Measurements from ENCODE around the gene ZBTB39.
"Not testable (repeated sequence)": the region's sequence is repeated elsewhere in the genome, so short reads cannot be mapped to it uniquely, and the experiment has no call there.

Gene ZBTB39

GRCh38 chr12:57029457-57029856, 23.1 kb upstream of the ZBTB39 start:
- Histone ChIP-seq H3K36me3 (ENCODE audit: insufficient read depth, low read length) (no peaks in the 10 kb centered on the region), H3K4me2 (ENCODE audit: low read length) (no peak overlapping the region), H3K9me3 (replicated peaks; ENCODE audit: low read length) (no peaks in the 10 kb centered on the region), H3K27me3 (ENCODE audit: control insufficient read depth, insufficient read depth, low read length) (peaks cover 72% of the 10 kb centered on the region), H3K4me3 (ENCODE audit: low read length) (no peak overlapping the region), H3K4me1 (ENCODE audit: control insufficient read depth, insufficient read depth, low read length) (no peaks in the 10 kb centered on the region), H3K9ac (ENCODE audit: low read depth, low read length) (no peak overlapping the region)

- Histone ChIP-seq H3K9ac (ENCODE audit: low read depth, low read length) (no peak overlapping the region), H3K4me1 (ENCODE audit: control insufficient read depth, insufficient read depth, low read length) (no peaks in the 10 kb centered on the region), H3K36me3 (ENCODE audit: insufficient read depth, low read length) (no peaks in the 10 kb centered on the region), H3K27me3 (ENCODE audit: control insufficient read depth, insufficient read depth, low read length) (peaks cover 67% of the 10 kb centered on the region), H3K4me3 (ENCODE audit: low read length) (no peak overlapping the region), H3K4me2 (ENCODE audit: low read length) (no peak overlapping the region), H3K9me3 (replicated peaks; ENCODE audit: low read length) (no peaks in the 10 kb centered on the region)
Measured at GRCh38 chr12:57027805-57028153, 21.4 kb upstream of the ZBTB39 start.

GRCh38 chr12:57027011-57027804, 20.9 kb upstream of the ZBTB39 start:
- Histone ChIP-seq H3K4me2 (ENCODE audit: low read length) (no peak overlapping the region), H3K4me3 (ENCODE audit: low read length) (no peak overlapping the region), H3K36me3 (ENCODE audit: insufficient read depth, low read length) (no peaks in the 10 kb centered on the region), H3K9ac (ENCODE audit: low read depth, low read length) (no peak overlapping the region), H3K9me3 (replicated peaks; ENCODE audit: low read length) (no peaks in the 10 kb centered on the region), H3K27me3 (ENCODE audit: control insufficient read depth, insufficient read depth, low read length) (peaks cover 63% of the 10 kb centered on the region), H3K4me1 (ENCODE audit: control insufficient read depth, insufficient read depth, low read length) (no peaks in the 10 kb centered on the region)

GRCh38 chr12:57025196-57025595, 18.9 kb upstream of the ZBTB39 start:
- Histone ChIP-seq H3K4me3 (ENCODE audit: low read length) (no peak overlapping the region), H3K9me3 (replicated peaks; ENCODE audit: low read length) (no peaks in the 10 kb centered on the region), H3K27me3 (ENCODE audit: control insufficient read depth, insufficient read depth, low read length) (peaks cover 46% of the 10 kb centered on the region), H3K9ac (ENCODE audit: low read depth, low read length) (no peak overlapping the region), H3K36me3 (ENCODE audit: insufficient read depth, low read length) (no peaks in the 10 kb centered on the region), H3K4me1 (ENCODE audit: control insufficient read depth, insufficient read depth, low read length) (no peaks in the 10 kb centered on the region), H3K4me2 (ENCODE audit: low read length) (no peak overlapping the region)

GRCh38 chr12:57022324-57022723, 16.0 kb upstream of the ZBTB39 start:
- H3K36me3 ChIP-seq (ENCODE audit: insufficient read depth, low read length); H3K9me3 ChIP-seq (replicated peaks; ENCODE audit: low read length); H3K9ac ChIP-seq (ENCODE audit: low read depth, low read length); H3K4me2 ChIP-seq (ENCODE audit: low read length); H3K4me1 ChIP-seq (ENCODE audit: control insufficient read depth, insufficient read depth, low read length); H3K4me3 ChIP-seq (ENCODE audit: low read length): not testable (repeated sequence)
- H3K27me3 ChIP-seq (ENCODE audit: control insufficient read depth, insufficient read depth, low read length): peaks cover 26% of the 10 kb centered on the region

- H3K36me3 ChIP-seq (ENCODE audit: insufficient read depth, low read length): no peaks in the 10 kb centered on the region
- no peaks in the 10 kb centered on the region for H3K9me3 ChIP-seq (replicated peaks; ENCODE audit: low read length)
- H3K4me1 ChIP-seq (ENCODE audit: control insufficient read depth, insufficient read depth, low read length): no peaks in the 10 kb centered on the region
- H3K9ac ChIP-seq (ENCODE audit: low read depth, low read length): no peak overlapping the region
- H3K27me3 ChIP-seq (ENCODE audit: control insufficient read depth, insufficient read depth, low read length): peaks cover 22% of the 10 kb centered on the region
- no peak overlapping the region for H3K4me2 ChIP-seq (ENCODE audit: low read length)
- no peak overlapping the region for H3K4me3 ChIP-seq (ENCODE audit: low read length)
Measured at GRCh38 chr12:57019983-57020719, 13.8 kb upstream of the ZBTB39 start.

- Histone ChIP-seq H3K27me3 (ENCODE audit: control insufficient read depth, insufficient read depth, low read length) (peaks cover 28% of the 10 kb centered on the region), H3K36me3 (ENCODE audit: insufficient read depth, low read length) (no peaks in the 10 kb centered on the region), H3K9ac (ENCODE audit: low read depth, low read length) (no peak overlapping the region), H3K9me3 (replicated peaks; ENCODE audit: low read length) (no peaks in the 10 kb centered on the region), H3K4me2 (ENCODE audit: low read length) (no peak overlapping the region), H3K4me3 (ENCODE audit: low read length) (no peak overlapping the region), H3K4me1 (ENCODE audit: control insufficient read depth, insufficient read depth, low read length) (no peaks in the 10 kb centered on the region)
Measured at GRCh38 chr12:57018906-57019305, 12.6 kb upstream of the ZBTB39 start.

- not testable (repeated sequence) for H3K36me3 ChIP-seq (ENCODE audit: insufficient read depth, low read length); H3K4me2 ChIP-seq (ENCODE audit: low read length); H3K4me1 ChIP-seq (ENCODE audit: control insufficient read depth, insufficient read depth, low read length); H3K4me3 ChIP-seq (ENCODE audit: low read length); H3K9ac ChIP-seq (ENCODE audit: low read depth, low read length); H3K9me3 ChIP-seq (replicated peaks; ENCODE audit: low read length)
- H3K27me3 ChIP-seq (ENCODE audit: control insufficient read depth, insufficient read depth, low read length): peaks cover 34% of the 10 kb centered on the region
Measured at GRCh38 chr12:57018353-57018752, 12.0 kb upstream of the ZBTB39 start.

GRCh38 chr12:57016348-57016747, 10.0 kb upstream of the ZBTB39 start, which contains the start of gene TAC3:
TSS of gene TAC3 (minus strand) at chr12:57016529. CDS start at chr12:57015797, 732 bp downstream.
- no peak within 1 kb of the TSS for H3K4me3 ChIP-seq (ENCODE audit: low read length)
- peaks cover 49% of the 10 kb centered on the region for H3K27me3 ChIP-seq (ENCODE audit: control insufficient read depth, insufficient read depth, low read length)
- H3K9me3 ChIP-seq (replicated peaks; ENCODE audit: low read length): no peaks in the 10 kb centered on the region

GRCh38 chr12:57012600-57013465, 6.5 kb upstream of the ZBTB39 start:
- H3K9ac ChIP-seq (ENCODE audit: low read depth, low read length): no peak overlapping the region
- peaks cover 49% of the 10 kb centered on the region for H3K27me3 ChIP-seq (ENCODE audit: control insufficient read depth, insufficient read depth, low read length)
- no peaks in the 10 kb centered on the region for H3K36me3 ChIP-seq (ENCODE audit: insufficient read depth, low read length)
- no peak overlapping the region for H3K4me2 ChIP-seq (ENCODE audit: low read length)
- no peak overlapping the region for H3K4me3 ChIP-seq (ENCODE audit: low read length)
- H3K4me1 ChIP-seq (ENCODE audit: control insufficient read depth, insufficient read depth, low read length): peaks cover 5% of the 10 kb centered on the region
- H3K9me3 ChIP-seq (replicated peaks; ENCODE audit: low read length): no peaks in the 10 kb centered on the region

More at GRCh38 chr12:57016348-57016747, 10.0 kb upstream of the ZBTB39 start, which contains the start of gene TAC3:
- no peak within 1 kb of the TSS for H3K9ac ChIP-seq (ENCODE audit: low read depth, low read length)
- H3K36me3 ChIP-seq (ENCODE audit: insufficient read depth, low read length): no peaks in the 10 kb centered on the region
- no peak within 1 kb of the TSS for H3K4me2 ChIP-seq (ENCODE audit: low read length)
- H3K4me1 ChIP-seq (ENCODE audit: control insufficient read depth, insufficient read depth, low read length): no peaks in the 10 kb centered on the region
